Measurements from ENCODE around the gene CACNB4.
"Not testable (repeated sequence)": the region's sequence is repeated elsewhere in the genome, so short reads cannot be mapped to it uniquely, and the experiment has no call there.

Gene CACNB4

GRCh38 chr2:152098496-152099366, at the start of gene CACNB4:
TSS of gene CACNB4 (minus strand) at chr2:152099044.
- DNase-seq = no peak

DNA sequence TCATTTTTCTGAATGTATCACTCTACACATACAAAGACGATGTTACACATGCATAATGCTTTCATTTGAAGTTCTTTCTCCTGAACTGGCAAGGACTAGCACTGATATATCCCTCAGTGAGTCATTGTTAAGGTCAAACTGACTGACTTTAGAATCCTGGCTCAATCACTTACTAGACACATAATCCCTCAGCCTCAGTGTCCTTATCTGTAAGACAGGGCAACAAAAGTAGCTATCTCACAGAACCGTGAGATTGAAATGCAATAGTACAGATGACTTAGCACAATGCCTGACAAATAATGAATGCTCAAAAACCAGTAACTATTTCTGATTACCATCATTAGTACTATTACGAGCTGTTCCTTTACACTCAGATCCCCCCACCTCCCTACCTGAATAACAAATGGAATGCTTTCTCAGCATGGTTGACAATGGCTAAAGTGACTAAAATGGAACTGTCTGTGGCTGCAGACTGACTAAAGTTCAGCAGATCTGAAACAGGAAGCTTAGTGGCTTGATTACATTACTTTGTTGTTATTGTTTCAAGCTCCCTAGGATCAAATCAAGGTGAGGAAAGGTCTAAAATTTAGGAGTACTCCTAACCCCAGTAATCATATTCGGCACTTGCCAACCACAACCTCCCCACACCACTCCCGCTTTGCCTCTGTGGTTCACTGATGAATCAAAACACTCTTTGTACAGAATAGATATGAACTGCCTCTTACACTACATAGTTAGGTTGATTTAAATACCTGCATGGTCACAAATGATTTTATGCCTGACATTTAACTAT, 35.8 kb upstream of the CACNB4 start:
- no peak for DNase-seq

DNA sequence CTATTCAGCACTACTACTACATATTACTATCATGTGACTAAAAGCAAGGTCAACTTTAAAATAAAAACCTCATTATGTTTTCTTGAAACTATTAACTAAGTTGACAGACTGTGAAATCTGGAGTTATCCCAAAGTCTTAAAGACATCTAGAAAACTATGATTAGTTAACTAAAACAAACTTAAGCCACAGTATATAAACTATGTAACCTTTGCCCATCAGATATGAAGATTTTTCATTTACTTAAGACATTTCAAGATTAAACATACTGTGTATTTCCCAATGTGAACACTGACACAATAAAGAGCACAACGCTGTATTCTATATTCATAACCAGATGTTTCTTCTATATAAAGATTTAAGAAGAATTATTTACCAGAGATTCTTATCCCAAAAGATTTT, 33.5 kb upstream of the CACNB4 start:
- no peak for DNase-seq

- DNase-seq = no peak
These were observed 28.8 kb upstream of the CACNB4 start for GRCh38 chr2:152127628-152128027.

DNA sequence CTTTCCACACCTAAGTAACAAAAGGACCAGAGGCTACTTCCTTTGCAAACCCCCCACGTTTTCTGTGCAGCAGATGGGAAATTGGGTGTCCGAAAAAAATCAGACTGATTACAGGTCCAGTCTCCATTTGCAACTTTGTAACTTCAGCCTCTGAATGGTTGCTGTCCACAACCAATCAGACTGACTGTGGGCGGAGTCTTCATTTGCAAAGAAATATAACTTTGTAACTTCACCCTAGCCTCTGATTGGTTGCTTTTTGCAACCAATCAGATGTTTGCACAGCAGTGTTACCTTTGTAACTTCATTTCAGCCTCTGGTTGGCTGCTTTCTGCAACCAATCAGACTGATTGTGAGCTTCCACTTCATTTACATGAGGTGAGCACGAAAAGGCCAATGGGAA, 27.8 kb upstream of the CACNB4 start:
- no peak for DNase-seq

GRCh38 chr2:152122161-152122560, 23.3 kb upstream of the CACNB4 start:
- no peak for DNase-seq

DNA sequence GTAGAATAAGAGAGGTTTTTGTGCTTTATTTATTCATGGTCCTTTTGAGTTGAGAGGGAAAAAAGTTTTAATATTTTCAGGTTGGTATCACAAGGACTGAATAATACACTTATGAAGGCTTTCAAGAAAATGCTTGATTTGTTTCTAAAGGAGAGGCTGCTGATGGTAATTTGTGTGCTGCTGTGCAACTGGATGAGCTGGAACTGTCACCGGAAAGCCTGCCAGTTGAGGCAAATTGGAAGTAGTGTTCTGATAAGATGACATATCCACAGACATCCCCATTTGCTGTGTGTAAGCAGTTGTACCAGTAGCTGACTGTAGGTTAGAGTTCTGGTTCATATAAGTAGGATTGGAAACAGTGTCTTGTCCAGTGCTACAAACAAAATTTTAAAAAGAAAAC, 21.6 kb upstream of the CACNB4 start:
- DNase-seq = no peak

- no peak for DNase-seq
These were observed 17.1 kb upstream of the CACNB4 start for GRCh38 chr2:152115952-152116351.

DNA sequence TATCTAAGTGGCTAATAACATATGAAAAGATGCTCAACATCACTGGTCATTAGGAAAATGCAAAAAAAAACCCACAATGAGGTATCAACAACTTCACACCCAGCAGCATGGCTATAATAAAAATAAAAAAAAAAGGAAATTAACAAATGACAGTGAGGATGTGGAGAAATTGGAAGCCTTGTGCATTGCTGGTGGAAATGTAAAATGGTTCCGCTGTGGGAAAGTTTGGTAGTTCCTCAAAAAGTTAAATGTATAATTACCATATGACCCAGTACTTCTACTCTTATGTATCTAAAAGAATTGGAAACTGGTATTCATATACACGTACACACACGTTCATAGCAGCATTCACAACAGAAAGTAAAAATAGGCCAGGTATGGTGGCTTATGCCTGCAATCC, 15.5 kb upstream of the CACNB4 start:
- no peak for DNase-seq

GRCh38 chr2:152107140-152107539, 8.3 kb upstream of the CACNB4 start:
- not testable (repeated sequence) for DNase-seq

DNA sequence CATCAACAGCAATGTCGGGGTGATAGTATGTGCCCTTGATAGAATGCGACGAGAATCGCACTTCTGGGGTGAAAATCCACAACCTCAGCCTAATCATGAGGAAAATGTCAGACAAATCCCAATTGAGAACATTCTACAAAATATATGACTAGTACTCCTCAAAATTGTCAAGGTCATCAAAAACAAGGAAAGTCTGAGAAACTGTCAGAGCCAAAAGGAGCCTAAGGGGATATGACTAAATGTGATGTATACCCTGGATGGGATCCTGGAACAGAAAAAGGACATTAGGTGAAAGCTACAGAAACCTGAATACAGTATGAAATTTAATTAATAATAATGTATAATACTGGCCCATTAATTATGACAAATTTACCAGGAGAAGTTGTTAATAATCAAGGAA, 7.6 kb upstream of the CACNB4 start:
- no peak for DNase-seq

DNA sequence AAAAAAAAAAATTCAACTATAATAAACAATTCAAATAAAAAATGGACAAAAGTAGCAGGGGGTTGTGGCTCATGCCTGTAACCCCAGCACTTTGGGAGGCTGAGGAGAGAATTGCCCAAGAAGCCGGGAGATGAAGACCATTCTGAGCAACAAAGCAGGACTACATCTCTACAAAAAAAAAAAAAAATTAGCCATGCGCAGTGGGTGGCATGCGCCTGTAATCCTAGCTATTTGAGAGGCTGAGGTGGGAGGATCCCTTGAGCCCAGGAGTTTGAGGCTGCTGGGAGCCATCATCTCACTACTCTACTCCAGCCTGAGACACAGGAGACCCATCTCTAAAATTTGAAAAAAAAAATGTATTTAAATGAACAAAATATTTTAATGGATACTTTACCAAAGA, 4.4 kb upstream of the CACNB4 start:
- DNase-seq = no peak

- no peak for DNase-seq
These were observed 2.1 kb upstream of the CACNB4 start for GRCh38 chr2:152100961-152101360.

GRCh38 chr2:152099367-152100050, 665 bp upstream of the CACNB4 start:
- no peak for DNase-seq

DNA sequence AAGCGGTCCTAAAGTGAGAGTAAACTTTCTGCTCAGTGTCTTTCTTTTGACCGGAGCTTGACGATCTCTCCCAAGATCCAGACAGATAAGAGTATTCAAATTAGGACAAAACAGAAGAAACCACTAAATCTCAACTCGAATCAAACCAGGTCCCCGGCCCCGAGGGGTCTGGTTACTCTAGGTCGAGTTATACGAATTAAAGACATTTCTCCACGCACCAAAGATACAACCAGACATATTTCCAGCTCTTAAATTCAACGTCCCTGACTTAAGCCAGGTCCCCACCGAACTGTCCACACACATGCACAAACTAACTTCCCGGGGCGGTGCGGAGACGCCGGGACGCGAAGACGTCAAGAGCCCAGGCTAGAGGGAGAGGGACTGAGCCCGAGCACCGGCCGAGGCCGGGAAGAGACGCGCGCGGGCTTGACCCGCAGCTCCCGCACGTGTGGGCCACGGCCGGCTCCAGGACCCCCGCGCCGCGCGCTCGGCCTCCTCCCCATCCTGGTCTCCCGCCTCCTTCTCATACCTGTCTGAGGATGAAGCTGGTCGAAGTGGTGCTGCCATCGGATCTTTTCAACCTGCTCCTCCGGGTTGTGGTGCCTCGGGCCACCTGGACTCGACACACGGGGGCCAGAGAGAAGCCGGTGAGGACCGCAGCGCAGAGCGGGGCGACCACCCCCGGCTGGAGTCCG, 896 bp downstream of the CACNB4 start:
- DNase-seq = no peak

DNA sequence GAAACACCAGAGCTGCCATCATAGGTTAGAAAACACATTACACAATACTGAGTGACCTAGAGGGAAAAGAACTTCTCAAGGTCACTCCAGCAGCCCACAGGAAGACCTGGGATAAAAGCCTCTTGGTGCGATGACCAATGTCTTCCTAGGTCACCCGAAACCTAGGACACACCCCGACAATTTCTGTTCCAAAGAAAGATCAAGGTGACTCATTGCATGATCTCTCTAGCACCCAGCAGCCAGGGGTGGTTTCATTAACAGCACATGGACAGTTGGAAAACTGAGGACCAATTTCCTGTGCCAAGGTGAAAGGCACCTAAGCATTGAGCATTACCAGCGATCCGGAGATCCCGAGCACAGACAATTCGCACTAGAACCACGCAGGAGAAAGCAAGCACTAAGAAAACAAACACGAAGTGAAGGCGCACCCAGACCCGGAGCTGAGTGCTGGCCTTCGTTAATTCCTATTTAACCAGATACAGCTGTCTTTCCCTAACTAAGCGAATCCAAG, 1.5 kb downstream of the CACNB4 start:
- DNase-seq = no peak

DNA sequence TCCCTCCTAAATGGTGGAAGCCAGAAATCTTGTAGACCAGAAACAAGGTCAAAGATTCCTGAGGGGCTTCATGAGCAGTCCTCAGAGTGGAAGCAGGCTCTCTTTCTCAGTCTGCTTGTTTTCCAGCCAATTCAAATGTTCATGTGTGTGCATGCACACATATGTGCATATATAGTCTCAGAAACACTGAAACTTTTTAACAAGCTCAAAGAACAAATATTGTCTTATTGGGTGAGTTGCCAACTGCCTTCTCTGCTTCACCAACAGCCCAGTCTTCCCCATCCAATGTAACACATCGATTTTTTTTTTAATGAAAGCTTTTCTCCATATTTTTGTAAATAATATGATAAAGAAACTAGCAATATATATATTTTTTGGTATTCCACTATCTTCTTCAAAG, 3.7 kb downstream of the CACNB4 start:
- DNase-seq = no peak

- no peak for DNase-seq
These were observed 4.8 kb downstream of the CACNB4 start for GRCh38 chr2:152094014-152094413.

DNA sequence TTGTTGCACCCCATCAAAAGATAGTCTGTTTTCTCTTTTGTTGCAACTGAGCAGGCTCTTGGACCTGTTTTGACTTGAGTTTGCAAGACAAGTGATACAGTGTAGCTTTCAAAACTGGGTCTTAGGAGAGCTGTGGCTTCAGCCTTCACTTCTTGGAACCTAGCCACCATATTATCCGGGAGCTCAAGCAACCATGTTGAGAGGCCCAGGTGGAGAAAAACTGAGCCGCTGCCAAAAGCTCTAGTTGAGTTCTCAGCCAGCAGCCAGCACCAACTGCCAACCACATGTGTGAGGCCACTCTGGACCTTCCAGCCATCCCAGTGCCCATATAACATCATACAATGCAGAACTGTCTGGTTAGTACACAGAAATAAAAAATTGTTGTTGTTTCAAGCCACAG, 5.4 kb downstream of the CACNB4 start:
- no peak for DNase-seq

DNA sequence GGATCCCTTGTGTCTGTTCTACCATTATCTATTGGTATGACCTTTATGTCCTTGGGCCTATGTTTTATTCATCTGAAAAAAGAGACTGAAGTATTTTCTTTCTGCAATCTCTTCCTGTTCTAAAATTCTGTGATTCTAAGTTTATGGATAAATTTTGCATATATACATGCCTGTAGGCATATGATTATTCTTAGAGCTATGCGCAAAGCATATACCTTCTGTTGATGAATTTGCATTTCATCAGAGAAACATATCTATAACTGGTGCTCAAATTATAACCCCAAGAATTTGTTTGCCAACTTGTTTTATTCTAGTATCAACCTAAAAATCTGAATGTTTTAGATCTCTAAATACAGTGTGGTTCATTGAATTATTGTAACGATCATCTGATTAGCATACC, 6.7 kb downstream of the CACNB4 start:
- DNase-seq = no peak

DNA sequence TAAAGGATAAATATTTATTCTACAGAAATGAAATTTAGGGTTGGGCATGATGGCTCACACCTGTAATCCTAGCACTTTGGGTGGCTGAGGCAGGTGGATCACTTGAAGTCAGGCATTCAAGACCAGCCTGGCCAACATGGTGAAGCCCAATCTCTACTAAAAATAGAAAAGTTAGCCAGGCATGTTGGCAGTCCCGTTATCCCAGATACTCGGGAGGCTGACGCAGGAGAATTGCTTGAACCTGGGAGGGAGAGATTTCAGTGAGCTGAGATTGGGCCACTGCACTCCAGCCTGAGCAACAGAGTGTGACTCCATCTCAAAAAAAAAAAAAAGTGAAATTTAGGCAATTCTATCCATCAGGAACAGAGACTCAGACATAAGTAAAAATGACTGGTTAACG, 8.1 kb downstream of the CACNB4 start:
- DNase-seq = not testable (repeated sequence)

- no peak for DNase-seq
These were observed 9.6 kb downstream of the CACNB4 start for GRCh38 chr2:152089238-152089637.

DNA sequence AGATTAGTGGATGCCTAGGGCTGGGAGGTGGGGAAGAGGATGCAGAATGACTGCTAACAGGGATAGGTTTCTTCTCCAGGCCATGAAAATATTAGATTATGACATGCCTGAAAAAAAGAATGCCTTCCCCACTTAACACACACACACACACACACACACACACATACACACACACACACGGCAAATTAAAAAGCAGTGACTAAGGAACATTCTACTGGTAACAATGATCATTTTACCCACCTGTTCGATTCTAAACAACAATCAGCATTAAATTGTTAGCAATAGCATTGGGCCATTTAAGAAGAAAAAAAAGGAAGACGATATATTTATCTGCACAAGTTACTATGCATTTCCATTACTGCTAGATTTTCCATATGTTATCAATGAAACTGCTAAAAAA, 10.8 kb downstream of the CACNB4 start:
- no peak for DNase-seq
